Measurements from ENCODE around the gene RNPS1. TPM values are rescaled to one million over a fixed set of nuclear protein-coding genes. Genes with fewer than 3 reads are reported as not detected.

Gene RNPS1
- total and polyA plus RNA-seq, 2 of the 4 experiments (the other 2 are of a cell fraction), result 57.5 to 192 TPM

DNA sequence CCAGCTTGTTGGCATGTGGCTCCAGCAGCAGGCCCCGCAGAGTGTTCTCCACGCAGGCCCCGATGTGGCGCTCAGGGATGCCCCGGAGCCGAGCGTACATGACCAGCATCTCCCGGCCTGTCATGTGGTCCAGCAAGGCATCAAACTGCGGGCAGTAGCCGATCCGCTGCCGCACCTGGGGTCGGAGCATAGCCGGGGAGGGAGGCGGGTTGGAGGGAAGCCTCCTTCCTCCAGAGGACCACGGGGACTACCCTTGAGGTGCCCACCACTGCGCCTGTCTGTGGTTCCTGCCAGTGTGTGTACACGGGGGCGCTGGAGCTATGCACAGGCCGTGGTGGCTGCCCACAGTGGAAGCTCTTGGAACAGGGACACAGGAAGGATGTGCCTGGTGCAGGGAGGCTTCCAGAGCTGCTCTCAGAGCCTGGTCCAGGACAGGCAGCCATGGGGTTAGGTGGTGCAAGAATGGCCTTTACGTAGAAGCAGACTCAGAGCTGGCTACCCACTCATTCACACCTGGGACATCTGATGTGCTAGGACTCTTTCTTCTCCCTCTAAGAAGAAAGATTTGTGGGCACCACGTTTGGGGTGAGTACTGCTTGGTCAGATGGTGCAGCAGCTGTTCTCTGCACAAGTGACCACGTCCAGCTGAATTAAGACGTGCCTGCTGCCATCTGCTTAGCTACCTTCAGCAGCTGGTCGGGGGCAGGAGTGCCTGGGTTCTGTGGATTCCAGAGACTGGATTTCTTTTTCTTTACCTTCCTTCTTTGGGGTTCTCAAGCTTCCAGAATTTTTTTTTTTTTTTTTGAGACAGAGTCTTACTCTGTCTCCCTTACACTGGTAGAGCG, 11.3 kb upstream of the RNPS1 start:
- Histone ChIP-seq H4K20me1 (ENCODE audit: insufficient read depth, low read length) (no peaks in the 10 kb centered on the region), H3K14ac (replicated peaks; ENCODE audit: low read depth, low read length) (no peak overlapping the region), H3K36me3 (ENCODE audit: control insufficient read depth, insufficient read depth, low read length) (no peaks in the 10 kb centered on the region), H3K9ac (ENCODE audit: low read depth, low read length) (no peak overlapping the region), H3K9me3 (ENCODE audit: control insufficient read depth, insufficient read depth, low read length) (no peaks in the 10 kb centered on the region), H3K4ac (ENCODE audit: low read depth, low read length) (no peak overlapping the region), H3K4me2 (ENCODE audit: low read depth, low read length) (no peak overlapping the region), H2BK15ac (ENCODE audit: low read depth, low read length) (no peak overlapping the region), H4K8ac (ENCODE audit: low read depth in 2 of 2, low read length in 2 of 2) (no peak overlapping the region), H4K5ac (ENCODE audit: low read depth, low read length) (no peak overlapping the region), H2AFZ (replicated peaks; ENCODE audit: low read length, poor library complexity) (no peak overlapping the region), H2BK20ac (ENCODE audit: low read depth, low read length) (no peak overlapping the region), H3K4me3 (ENCODE audit: insufficient read depth, low read depth, low read length) (no peak overlapping the region), H2BK120ac (ENCODE audit: low read depth, low read length) (no peak overlapping the region), H2AK5ac (ENCODE audit: low read depth, low read length) (no peak overlapping the region), H4K91ac (ENCODE audit: insufficient read depth, low read depth, low read length) (no peak overlapping the region), H3K79me1 (ENCODE audit: low read depth in 1 of 2, low read length in 2 of 2) (no peaks in the 10 kb centered on the region), H3K4me1 (ENCODE audit: control insufficient read depth, insufficient read depth, low read length) (no peaks in the 10 kb centered on the region), H3K23ac (ENCODE audit: low read depth, low read length) (no peak overlapping the region), H2BK5ac (ENCODE audit: low read depth, low read length, poor library complexity, severe bottlenecking) (no peak overlapping the region), H3K18ac (ENCODE audit: low read depth, low read length) (no peak overlapping the region), H2AK9ac (replicated peaks; ENCODE audit: low read depth, low read length, poor library complexity) (no peak overlapping the region), H3K27me3 (ENCODE audit: control insufficient read depth, insufficient read depth, low read length) (peaks cover 37% of the 10 kb centered on the region), H3K27ac (ENCODE audit: insufficient read depth, low read length) (no peak overlapping the region), H3K9me1 (ENCODE audit: insufficient read depth, low read length) (no peaks in the 10 kb centered on the region; the same call in 1 of the 2 replicates), H3K56ac (ENCODE audit: extremely low read depth, insufficient read depth, low read length) (no peak overlapping the region)
- DNase-seq (no peak), ATAC-seq (ENCODE audit: low read depth) (no peak)
- no TSS peak for BruUV-seq (replicated peaks)
- WGBS, 2 experiments (ENCODE audit: extremely low coverage in 2 of 2, insufficient read length in 1 of 2), result 85% methylated on average over 15 of the region's 26 CpGs; no CpG with 5 or more reads in 1 of the 2 experiments
- ChIA-PET CTCF (interaction anchor here (0.6 kb wide), 1 partner anchor 14 kb away, joined by 3 read pairs; no protein-coding TSS in a partner anchor), POLR2A (ENCODE audit: unreplicated experiment) (interaction anchor here (0.5 kb wide), 1 partner anchor 158 kb away, joined by 4 read pairs; no protein-coding TSS in a partner anchor)
- intact Hi-C loops (cut with micrococcal nuclease) (no loop called here), dilution Hi-C loops (cut with HindIII; ENCODE audit: low sequenced_read_pairs, unreplicated experiment) (no loop called here), in situ Hi-C loops (cut with MboI; ENCODE audit: low sequenced_read_pairs) (loop anchor here (10.0 kb wide), 1 partner anchor 146 kb away; the partner anchor contains the start of gene CCNF)
- TF ChIP-seq RFX5 (IDR thresholded peaks at IDR 0.05; ENCODE audit: low read depth, low read length) (no peak), MAFK (IDR thresholded peaks at IDR 0.05; ENCODE audit: low read depth, low read length) (no peak), RAD21 (IDR thresholded peaks at IDR 0.05; ENCODE audit: low read length) (no peak), CEBPB (IDR thresholded peaks at IDR 0.05; ENCODE audit: low read depth, low read length) (no peak), RCOR1 (IDR thresholded peaks at IDR 0.05; ENCODE audit: insufficient replicate concordance, low read length) (no peak), MXI1 (IDR thresholded peaks at IDR 0.05; ENCODE audit: borderline replicate concordance, low read depth, low read length) (no peak), SMC3 (IDR thresholded peaks at IDR 0.05; ENCODE audit: low read depth, low read length) (no peak), FOS (IDR thresholded peaks at IDR 0.05; ENCODE audit: low read depth, low read length) (no peak), POLR2A (IDR thresholded peaks at IDR 0.05; ENCODE audit: low read depth, low read length) (no peak), BHLHE40 (IDR thresholded peaks at IDR 0.05; ENCODE audit: low read depth, low read length) (no peak), NFE2L2 (IDR thresholded peaks at IDR 0.05; ENCODE audit: low read depth, low read length) (no peak), CHD1 (IDR thresholded peaks at IDR 0.05; ENCODE audit: low read depth, low read length) (no peak)
- TF ChIP-seq, protein P1, sequence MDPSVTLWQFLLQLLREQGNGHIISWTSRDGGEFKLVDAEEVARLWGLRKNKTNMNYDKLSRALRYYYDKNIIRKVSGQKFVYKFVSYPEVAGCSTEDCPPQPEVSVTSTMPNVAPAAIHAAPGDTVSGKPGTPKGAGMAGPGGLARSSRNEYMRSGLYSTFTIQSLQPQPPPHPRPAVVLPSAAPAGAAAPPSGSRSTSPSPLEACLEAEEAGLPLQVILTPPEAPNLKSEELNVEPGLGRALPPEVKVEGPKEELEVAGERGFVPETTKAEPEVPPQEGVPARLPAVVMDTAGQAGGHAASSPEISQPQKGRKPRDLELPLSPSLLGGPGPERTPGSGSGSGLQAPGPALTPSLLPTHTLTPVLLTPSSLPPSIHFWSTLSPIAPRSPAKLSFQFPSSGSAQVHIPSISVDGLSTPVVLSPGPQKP (IDR thresholded peaks at IDR 0.05; ENCODE audit: borderline replicate concordance, low read depth, low read length), result no peak
- TF ChIP-seq, protein P2, sequence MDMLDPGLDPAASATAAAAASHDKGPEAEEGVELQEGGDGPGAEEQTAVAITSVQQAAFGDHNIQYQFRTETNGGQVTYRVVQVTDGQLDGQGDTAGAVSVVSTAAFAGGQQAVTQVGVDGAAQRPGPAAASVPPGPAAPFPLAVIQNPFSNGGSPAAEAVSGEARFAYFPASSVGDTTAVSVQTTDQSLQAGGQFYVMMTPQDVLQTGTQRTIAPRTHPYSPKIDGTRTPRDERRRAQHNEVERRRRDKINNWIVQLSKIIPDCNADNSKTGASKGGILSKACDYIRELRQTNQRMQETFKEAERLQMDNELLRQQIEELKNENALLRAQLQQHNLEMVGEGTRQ (IDR thresholded peaks at IDR 0.05; ENCODE audit: low read depth, low read length), result no peak
- TF ChIP-seq, protein P3, sequence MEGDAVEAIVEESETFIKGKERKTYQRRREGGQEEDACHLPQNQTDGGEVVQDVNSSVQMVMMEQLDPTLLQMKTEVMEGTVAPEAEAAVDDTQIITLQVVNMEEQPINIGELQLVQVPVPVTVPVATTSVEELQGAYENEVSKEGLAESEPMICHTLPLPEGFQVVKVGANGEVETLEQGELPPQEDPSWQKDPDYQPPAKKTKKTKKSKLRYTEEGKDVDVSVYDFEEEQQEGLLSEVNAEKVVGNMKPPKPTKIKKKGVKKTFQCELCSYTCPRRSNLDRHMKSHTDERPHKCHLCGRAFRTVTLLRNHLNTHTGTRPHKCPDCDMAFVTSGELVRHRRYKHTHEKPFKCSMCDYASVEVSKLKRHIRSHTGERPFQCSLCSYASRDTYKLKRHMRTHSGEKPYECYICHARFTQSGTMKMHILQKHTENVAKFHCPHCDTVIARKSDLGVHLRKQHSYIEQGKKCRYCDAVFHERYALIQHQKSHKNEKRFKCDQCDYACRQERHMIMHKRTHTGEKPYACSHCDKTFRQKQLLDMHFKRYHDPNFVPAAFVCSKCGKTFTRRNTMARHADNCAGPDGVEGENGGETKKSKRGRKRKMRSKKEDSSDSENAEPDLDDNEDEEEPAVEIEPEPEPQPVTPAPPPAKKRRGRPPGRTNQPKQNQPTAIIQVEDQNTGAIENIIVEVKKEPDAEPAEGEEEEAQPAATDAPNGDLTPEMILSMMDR (conservative IDR thresholded peaks at IDR 0.05; ENCODE audit: low read depth, low read length), result no peak

Data from IMR-90 (cell line).